ENCODE measurements around the gene MACROD2. TPM values are rescaled to one million over a fixed set of nuclear protein-coding genes. Genes with fewer than 3 reads are reported as not detected.

The MACROD2 gene
- polyA plus RNA-seq, 1 donor from 2014 or later = 23.2 TPM

- Histone ChIP-seq H3K9me2 (ENCODE audit: insufficient read depth, low read length) (no peaks in the 10 kb centered on the region), H3K4me2 (ENCODE audit: low read length) (no peak overlapping the region), H3K4me3 (ENCODE audit: low read length) (no peak overlapping the region), H3K27me3 (ENCODE audit: insufficient read depth, low read depth, low read length) (peaks cover 21% of the 10 kb centered on the region), H3K27ac (ENCODE audit: low read length) (no peak overlapping the region), H3K9ac (ENCODE audit: low read length) (no peak overlapping the region), H3K9me3 (ENCODE audit: low read length) (no peaks in the 10 kb centered on the region), H3K36me3 (ENCODE audit: insufficient read depth, low read length) (no peaks in the 10 kb centered on the region), H2AFZ (ENCODE audit: low read depth, low read length) (no peak overlapping the region), H3K79me2 (replicated peaks; ENCODE audit: insufficient read depth, low read length) (no peaks in the 10 kb centered on the region), H3F3A (ENCODE audit: insufficient read depth, low read length, poor library complexity, severe bottlenecking) (no peaks in the 10 kb centered on the region), H4K20me1 (ENCODE audit: insufficient read depth) (no peaks in the 10 kb centered on the region)
- TF ChIP-seq MXI1 (conservative IDR thresholded peaks at IDR 0.05; ENCODE audit: poor library complexity, severe bottlenecking) (no peak), POLR2AphosphoS5 (IDR thresholded peaks at IDR 0.05) (no peak), REST (IDR thresholded peaks at IDR 0.05; ENCODE audit: borderline replicate concordance) (no peak), TAF1 (IDR thresholded peaks at IDR 0.05; ENCODE audit: low read depth) (no peak), RAD21 (conservative IDR thresholded peaks at IDR 0.05) (no peak), EZH2 (IDR thresholded peaks at IDR 0.05; ENCODE audit: borderline replicate concordance, insufficient read depth, low read length, poor library complexity, severe bottlenecking) (no peak), SMC3 (conservative IDR thresholded peaks at IDR 0.05; ENCODE audit: poor library complexity) (no peak), CTCF (IDR thresholded peaks at IDR 0.05; ENCODE audit: poor library complexity, severe bottlenecking) (no peak), EP300 (conservative IDR thresholded peaks at IDR 0.05; ENCODE audit: poor library complexity, severe bottlenecking) (no peak)
These were observed 825.5 kb downstream of the MACROD2 start for GRCh38 chr20:14820771-14821170.

GRCh38 chr20:14821251-14821650 is 825.9 kb downstream of the MACROD2 start:
- no peak overlapping the region for H3K27ac ChIP-seq (ENCODE audit: low read length)
- no peaks in the 10 kb centered on the region for H4K20me1 ChIP-seq (ENCODE audit: insufficient read depth)
- no peaks in the 10 kb centered on the region for H3K9me3 ChIP-seq (ENCODE audit: low read length)
- no peak overlapping the region for H3K9ac ChIP-seq (ENCODE audit: low read length)
- no peaks in the 10 kb centered on the region for H3F3A ChIP-seq (ENCODE audit: insufficient read depth, low read length, poor library complexity, severe bottlenecking)
- H3K4me3 ChIP-seq (ENCODE audit: low read length) = no peak overlapping the region
- no peaks in the 10 kb centered on the region for H3K9me2 ChIP-seq (ENCODE audit: insufficient read depth, low read length)
- no peak overlapping the region for H2AFZ ChIP-seq (ENCODE audit: low read depth, low read length)
- no peaks in the 10 kb centered on the region for H3K36me3 ChIP-seq (ENCODE audit: insufficient read depth, low read length)
- H3K79me2 ChIP-seq (replicated peaks; ENCODE audit: insufficient read depth, low read length) = no peaks in the 10 kb centered on the region
- TF ChIP-seq TAF1 (IDR thresholded peaks at IDR 0.05; ENCODE audit: low read depth) = no peak
- TF ChIP-seq REST (IDR thresholded peaks at IDR 0.05; ENCODE audit: borderline replicate concordance) = no peak
- no peak for TF ChIP-seq EZH2 (IDR thresholded peaks at IDR 0.05; ENCODE audit: borderline replicate concordance, insufficient read depth, low read length, poor library complexity, severe bottlenecking)
- TF ChIP-seq EP300 (conservative IDR thresholded peaks at IDR 0.05; ENCODE audit: poor library complexity, severe bottlenecking) = no peak
- TF ChIP-seq SMC3 (conservative IDR thresholded peaks at IDR 0.05; ENCODE audit: poor library complexity) = no peak
- H3K4me2 ChIP-seq (ENCODE audit: low read length) = no peak overlapping the region
- H3K27me3 ChIP-seq (ENCODE audit: insufficient read depth, low read depth, low read length) = peaks cover 25% of the 10 kb centered on the region
